ENCODE measurements around the gene LBP. TPM values are rescaled to one million over a fixed set of nuclear protein-coding genes. Genes with fewer than 3 reads are reported as not detected.

Gene LBP
- total RNA-seq (2013; cell fraction: nucleolus; rRNA removed): not detected in 2 replicates
- total RNA-seq (2014; rRNA removed): not detected in 2 replicates
- not detected in 2 replicates for total RNA-seq (2014; rRNA removed; fragmentation: Illumina TruSeq; extraction: Trizol)
- 0.10 and 0.16 TPM in 2 replicates for total RNA-seq (2021)
- not detected for polyA plus RNA-seq (2011; ENCODE audit: low read depth)
- 0.04 TPM in 1 of 2 replicates, not detected in the other for polyA plus RNA-seq (2011; rRNA removed)
- polyA plus RNA-seq (2011; cell fraction: cytosol; rRNA removed): 0.03 TPM in 1 of 2 replicates, not detected in the other
- polyA plus RNA-seq (2011; cell fraction: nucleus; rRNA removed): not detected in 2 replicates
- not detected in 2 replicates for polyA plus RNA-seq (2012)
- polyA plus RNA-seq (2014; fragmentation: Illumina TruSeq; extraction: Trizol): not detected in 2 replicates
- polyA plus RNA-seq (2014; fragmentation: Nextera tagmentation; extraction: Ambion mirVana): not detected
- not detected in 2 replicates for polyA plus RNA-seq (2014; rRNA removed)
- polyA plus RNA-seq (2016; fragmentation: Nextera tagmentation; extraction: Ambion mirVana): not detected
- not detected in 2 replicates for polyA minus RNA-seq (2011; rRNA and poly(A)+ RNA removed)
- polyA minus RNA-seq (2011; cell fraction: cytosol; rRNA and poly(A)+ RNA removed): not detected in 2 replicates
- not detected in 2 replicates for polyA minus RNA-seq (2011; cell fraction: nucleus; rRNA and poly(A)+ RNA removed)
- percentile 5 among the genes with signal in this experiment for Bru-seq, nascent RNA
- BruChase-seq, experiment 1, labeled RNA remaining after a 6-hour chase: not detected
- BruChase-seq, experiment 2, labeled RNA remaining after a 2-hour chase: percentile 3 among the genes with signal in this experiment
- long read RNA-seq, experiment 1: 0 reads
- long read RNA-seq, experiment 2: 0 reads

GRCh38 chr20:38346247-38346651, at the start of gene LBP:
LBP (plus strand) TSS chr20:38346482; CDS start chr20:38346517, 35 bp downstream.
- no peak within 1 kb of the TSS for H3K4me3 ChIP-seq
- H3K9ac ChIP-seq (ENCODE audit: control insufficient read depth, insufficient read depth, low read length): no peak within 1 kb of the TSS
- ATAC-seq (no peak), FAIRE-seq (no peak), DNase-seq (ENCODE audit: low read depth, low spot score) (no peak)
- ChIA-PET POLR2A (no interaction called here), SMC1A (ENCODE audit: uncharacterized antibody, unreplicated experiment) (no interaction called here), CTCF (no interaction called here), RAD21 (ENCODE audit: unreplicated experiment) (no interaction called here)
- intact Hi-C loops (cut with micrococcal nuclease; ENCODE audit: unreplicated experiment) (no loop called here), in situ Hi-C loops (cut with MboI) (no loop called here)
- no peak within 1 kb of the TSS for H2AFZ ChIP-seq (ENCODE audit: control insufficient read depth, low read depth, low read length)
- no peak for TF ChIP-seq RAD51 (IDR thresholded peaks at IDR 0.05)
- H3K4me1 ChIP-seq (ENCODE audit: control insufficient read depth, insufficient read depth, low read length): no peaks in the 10 kb centered on the region
- H3K79me2 ChIP-seq (ENCODE audit: control insufficient read depth, insufficient read depth, low read length): no peaks in the 10 kb centered on the region
- no TSS peak for BruUV-seq (replicated peaks)
- 26% methylated on average over 8 of the region's 8 CpGs for WGBS (ENCODE audit: insufficient coverage, insufficient replicate concordance, low lambda C conversion rate, missing lambda C conversion rate)
- H4K20me1 ChIP-seq (ENCODE audit: control insufficient read depth, insufficient read depth): no peaks in the 10 kb centered on the region
- H3K9me3 ChIP-seq (replicated peaks; ENCODE audit: control insufficient read depth, insufficient read depth, low read length): no peaks in the 10 kb centered on the region
- H3K27ac ChIP-seq (ENCODE audit: control insufficient read depth, insufficient read depth): no peak within 1 kb of the TSS
- no peaks in the 10 kb centered on the region for H3K36me3 ChIP-seq (ENCODE audit: control insufficient read depth in 2 of 2, insufficient read depth in 2 of 2, low read length in 1 of 2)
- H3K4me2 ChIP-seq (ENCODE audit: control insufficient read depth, insufficient read depth): no peak within 1 kb of the TSS
- peaks cover 3 to 6% of the 10 kb centered on the region in 2 experiments; a peak in 3 of 4 replicates for H3K27me3 ChIP-seq (replicated peaks in 1 of 2; ENCODE audit: control insufficient read depth in 2 of 2, insufficient read depth in 2 of 2, low read length in 1 of 2)

GRCh38 chr20:38297916-38298674, 48.2 kb upstream of the LBP start:
- Histone ChIP-seq H3K4me1 (ENCODE audit: control insufficient read depth, insufficient read depth, low read length) (no peaks in the 10 kb centered on the region), H3K9me3 (replicated peaks; ENCODE audit: control insufficient read depth, insufficient read depth, low read length) (no peaks in the 10 kb centered on the region), H3K9ac (ENCODE audit: control insufficient read depth, insufficient read depth, low read length) (no peak overlapping the region), H3K27ac (ENCODE audit: control insufficient read depth, insufficient read depth) (no peak overlapping the region), H3K79me2 (ENCODE audit: control insufficient read depth, insufficient read depth, low read length) (no peaks in the 10 kb centered on the region), H3K27me3 (replicated peaks in 1 of 2; ENCODE audit: control insufficient read depth in 2 of 2, insufficient read depth in 2 of 2, low read length in 1 of 2) (peaks cover 3 to 5% of the 10 kb centered on the region in 2 experiments; a peak in 2 of 4 replicates), H2AFZ (ENCODE audit: control insufficient read depth, low read depth, low read length) (no peak overlapping the region), H3K4me2 (ENCODE audit: control insufficient read depth, insufficient read depth) (no peak overlapping the region), H3K36me3 (ENCODE audit: control insufficient read depth in 2 of 2, insufficient read depth in 2 of 2, low read length in 1 of 2) (no peaks in the 10 kb centered on the region), H3K4me3 (no peak overlapping the region), H4K20me1 (ENCODE audit: control insufficient read depth, insufficient read depth) (no peaks in the 10 kb centered on the region)
- intact Hi-C loops (cut with micrococcal nuclease; ENCODE audit: unreplicated experiment): no loop called here
- ATAC-seq (no peak), FAIRE-seq (no peak), DNase-seq (ENCODE audit: low read depth, low spot score) (no peak)
- ChIA-PET POLR2A (no interaction called here), SMC1A (ENCODE audit: uncharacterized antibody, unreplicated experiment) (no interaction called here), CTCF (no interaction called here), RAD21 (ENCODE audit: unreplicated experiment) (no interaction called here)
- 29% methylated on average over 7 of the region's 7 CpGs for WGBS (ENCODE audit: insufficient coverage, insufficient replicate concordance, low lambda C conversion rate, missing lambda C conversion rate)
- in situ Hi-C loops (cut with MboI): no loop called here
- TF ChIP-seq SUPT20H (IDR thresholded peaks at IDR 0.05; ENCODE audit: borderline replicate concordance, control insufficient read depth, low read depth, low read length): no peak
- no peak for TF ChIP-seq MYC (IDR thresholded peaks at IDR 0.05; ENCODE audit: insufficient read depth, insufficient read length, insufficient replicate concordance, low read length, severe bottlenecking)
- TF ChIP-seq KLF5 (IDR thresholded peaks at IDR 0.05; ENCODE audit: partially characterized antibody): no peak
- TF ChIP-seq TARDBP (IDR thresholded peaks at IDR 0.05; ENCODE audit: borderline replicate concordance): no peak
- no peak for TF ChIP-seq CHD1 (IDR thresholded peaks at IDR 0.05; ENCODE audit: low read depth, low read length)
- TF ChIP-seq SREBF2 (IDR thresholded peaks at IDR 0.05; ENCODE audit: low read length): no peak
- TF ChIP-seq E2F4 (IDR thresholded peaks at IDR 0.05; ENCODE audit: low read depth, low read length): no peak
- no peak for TF ChIP-seq STAT3 (IDR thresholded peaks at IDR 0.05; ENCODE audit: low read depth, low read length)
- no peak for TF ChIP-seq SMARCA5 (IDR thresholded peaks at IDR 0.05)
- BruUV-seq (replicated peaks): no TSS peak

Data from GM12878 (cell line).